GM12874 (cell line): ENCODE results near the gene CSRP1.

Source experiments
- TF ChIP-seq, protein P1 (sequence below): IDR thresholded peaks from 2 replicates; pipeline ENCODE4 v1.5.1; 2011; ENCODE audit warnings: low read depth, mild to moderate bottlenecking, control low read depth, low read length, moderate library complexity; ENCODE audit not compliant: insufficient read depth

The CSRP1 gene

GRCh38 chr1:201445310-201445709 lies 61.6 kb downstream of the CSRP1 start:
- TF ChIP-seq, protein P1, sequence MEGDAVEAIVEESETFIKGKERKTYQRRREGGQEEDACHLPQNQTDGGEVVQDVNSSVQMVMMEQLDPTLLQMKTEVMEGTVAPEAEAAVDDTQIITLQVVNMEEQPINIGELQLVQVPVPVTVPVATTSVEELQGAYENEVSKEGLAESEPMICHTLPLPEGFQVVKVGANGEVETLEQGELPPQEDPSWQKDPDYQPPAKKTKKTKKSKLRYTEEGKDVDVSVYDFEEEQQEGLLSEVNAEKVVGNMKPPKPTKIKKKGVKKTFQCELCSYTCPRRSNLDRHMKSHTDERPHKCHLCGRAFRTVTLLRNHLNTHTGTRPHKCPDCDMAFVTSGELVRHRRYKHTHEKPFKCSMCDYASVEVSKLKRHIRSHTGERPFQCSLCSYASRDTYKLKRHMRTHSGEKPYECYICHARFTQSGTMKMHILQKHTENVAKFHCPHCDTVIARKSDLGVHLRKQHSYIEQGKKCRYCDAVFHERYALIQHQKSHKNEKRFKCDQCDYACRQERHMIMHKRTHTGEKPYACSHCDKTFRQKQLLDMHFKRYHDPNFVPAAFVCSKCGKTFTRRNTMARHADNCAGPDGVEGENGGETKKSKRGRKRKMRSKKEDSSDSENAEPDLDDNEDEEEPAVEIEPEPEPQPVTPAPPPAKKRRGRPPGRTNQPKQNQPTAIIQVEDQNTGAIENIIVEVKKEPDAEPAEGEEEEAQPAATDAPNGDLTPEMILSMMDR, result no peak

GRCh38 chr1:201444792-201445191 lies 62.1 kb downstream of the CSRP1 start:
- TF ChIP-seq, protein P1, result no peak

DNA sequence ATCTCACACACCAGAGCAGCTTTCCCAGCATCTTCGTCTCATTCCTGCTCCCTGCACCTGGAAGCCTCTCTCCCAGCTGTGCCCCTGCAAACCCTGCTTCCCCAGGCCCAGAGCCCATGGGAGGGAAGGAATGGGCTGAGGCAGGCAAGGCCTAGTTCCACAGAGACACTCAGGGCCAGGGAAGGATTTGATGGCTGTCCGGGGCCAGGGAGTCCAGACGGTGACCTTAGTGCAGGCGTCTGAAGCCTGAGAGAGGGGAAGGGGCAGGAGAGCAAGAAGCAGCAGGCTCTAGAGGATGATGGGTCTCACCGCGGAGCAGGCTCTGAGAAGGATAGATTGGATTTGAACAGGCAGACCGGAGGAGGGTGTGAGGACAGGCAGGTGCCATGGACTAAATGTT lies 63.2 kb downstream of the CSRP1 start:
- TF ChIP-seq, protein P1, result no peak

DNA sequence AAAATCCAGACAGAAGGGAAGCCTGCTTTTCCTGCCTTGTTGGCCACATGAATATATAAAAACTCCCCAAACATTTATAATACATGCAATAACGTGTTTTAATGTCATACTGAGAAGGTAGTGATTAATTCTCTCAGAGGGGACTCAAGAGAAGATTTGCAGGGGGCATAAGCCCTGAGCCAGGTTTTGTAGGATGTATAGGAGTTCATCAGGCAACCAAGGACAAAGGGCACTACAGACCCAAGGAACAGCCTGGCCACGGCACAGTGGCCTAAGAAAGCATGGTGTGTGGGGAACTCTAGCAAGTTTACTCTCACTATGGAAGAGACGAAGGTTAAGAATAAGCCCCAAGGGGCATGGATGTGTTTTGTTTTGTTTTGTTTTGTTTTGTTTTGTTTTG lies 70.0 kb downstream of the CSRP1 start:
- TF ChIP-seq, protein P1, result no peak

- TF ChIP-seq, protein P1, result no peak
Measured at GRCh38 chr1:201436393-201436792, 70.5 kb downstream of the CSRP1 start.

DNA sequence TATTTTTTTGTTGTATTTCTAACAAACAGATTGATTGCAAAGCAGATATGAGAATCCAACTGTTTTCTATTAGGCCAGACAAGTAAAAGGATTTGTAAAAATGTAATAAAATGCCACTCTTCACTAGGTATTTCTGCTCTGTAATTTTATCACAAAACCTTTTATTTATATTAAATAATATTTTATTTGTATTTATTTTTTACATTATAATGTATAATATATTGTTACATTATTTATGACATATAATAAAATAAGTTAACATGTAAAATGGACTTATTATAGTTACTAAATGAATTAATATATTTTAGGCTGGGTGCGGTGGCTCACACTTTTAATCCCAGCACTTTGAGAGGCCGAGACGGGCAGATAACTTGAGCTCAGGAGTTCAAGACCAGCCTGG lies 72.7 kb downstream of the CSRP1 start:
- TF ChIP-seq, protein P1, result no peak

DNA sequence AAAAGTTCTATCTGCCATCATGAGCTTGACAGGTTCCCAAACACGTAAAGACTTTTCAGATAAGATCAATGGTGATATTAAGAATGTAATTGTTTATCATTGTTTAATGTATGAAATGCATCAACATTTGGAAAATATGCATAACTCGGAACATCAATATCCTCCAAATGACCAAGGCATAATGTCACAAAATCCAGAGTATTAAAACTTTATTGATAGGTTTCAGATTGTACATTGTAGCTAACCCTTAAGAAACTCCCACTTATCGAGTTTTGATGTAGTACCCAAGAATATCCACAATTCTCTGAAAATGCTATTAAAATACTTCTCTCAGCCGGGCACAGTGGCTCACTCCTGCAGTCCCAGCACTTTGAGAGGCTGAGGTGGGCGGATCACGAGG lies 73.3 kb downstream of the CSRP1 start:
- TF ChIP-seq, protein P1, result no peak
